BJ (cell line): ENCODE measurements around the gene CFAP100. TPM values are rescaled to one million over a fixed set of nuclear protein-coding genes. Genes with fewer than 3 reads are reported as not detected.

ENCODE experiments used
- CTCF ChIA-PET: fragments of 350-600 bp; formaldehyde crosslinking; extraction: SDS; loops from one replicate; lab custom pipeline; 2021; ENCODE audit warnings: antibody characterized with exemption, inconsistent platforms; lab: Yijun Ruan, JAX
- POLR2A ChIA-PET: fragments of 300-600 bp; sonication (Branson Sonifier 250); formaldehyde crosslinking; extraction: SDS; loops from one replicate; lab custom pipeline; 2021; ENCODE audit warnings: antibody characterized with exemption; lab: Charles Lee
- DNase-seq: peaks from one replicate; pipeline ENCODE4 v3.0.0-alpha.2; 2011; ENCODE audit warnings: low read depth
- H3K27me3 ChIP-seq: 2 replicates; pipeline ENCODE4 v1.6.0; 2011; ENCODE audit warnings: low read length; ENCODE audit not compliant: control insufficient read depth, insufficient read depth
- H3K36me3 ChIP-seq: 2 replicates; pipeline ENCODE4 v1.5.1; 2011; ENCODE audit warnings: low read length; ENCODE audit not compliant: control insufficient read depth, insufficient read depth
- H3K4me3 ChIP-seq: 2 replicates; pipeline ENCODE4 v1.5.1; 2011; ENCODE audit warnings: low read depth, mild to moderate bottlenecking, control low read depth, low read length
- CTCF ChIP-seq: IDR thresholded peaks from 2 replicates; pipeline ENCODE4 v1.5.1; 2011; ENCODE audit warnings: low read depth, mild to moderate bottlenecking, control low read depth, inconsistent platforms, low read length, moderate library complexity; ENCODE audit not compliant: insufficient read depth
- polyA plus RNA-seq: library from polyadenylated mRNA; depleted of rRNA; stranded (reverse); fragments of >200 nt; gene quantifications from 2 replicates; pipeline ENCODE4 v1.2.3, GENCODE V29; 2011

CFAP100 gene
- polyA plus RNA-seq, 1 experiment = not detected

- Histone ChIP-seq H3K27me3 (peaks cover 12% of the 10 kb centered on the region), H3K36me3 (no peaks in the 10 kb centered on the region), H3K4me3 (no peak overlapping the region)
- ChIA-PET CTCF (interaction anchor here (1.2 to 1.3 kb wide), 2 partner anchors 9 to 10 kb away, joined by 4 read pairs; no protein-coding TSS in a partner anchor), POLR2A (no interaction called here)
- DNase-seq = no peak
- no peak for TF ChIP-seq CTCF
Measured at GRCh38 chr3:126399351-126399735, 4.6 kb downstream of the CFAP100 start.

- TF ChIP-seq CTCF = no peak
- Histone ChIP-seq H3K4me3 (no peak overlapping the region), H3K27me3 (peaks cover 9% of the 10 kb centered on the region), H3K36me3 (no peaks in the 10 kb centered on the region)
- ChIA-PET CTCF (interaction anchor here (1.2 to 1.3 kb wide), 2 partner anchors 10 to 11 kb away, joined by 4 read pairs; no protein-coding TSS in a partner anchor), POLR2A (no interaction called here)
- no peak for DNase-seq
Measured at GRCh38 chr3:126399756-126400155, 5.0 kb downstream of the CFAP100 start.

GRCh38 chr3:126401611-126402160, 7.0 kb downstream of the CFAP100 start:
- no peak overlapping the region for H3K4me3 ChIP-seq
- H3K36me3 ChIP-seq = no peaks in the 10 kb centered on the region
- POLR2A ChIA-PET = no interaction called here
- CTCF ChIA-PET = no interaction called here
- H3K27me3 ChIP-seq = peaks cover 8% of the 10 kb centered on the region
- no peak for TF ChIP-seq CTCF
- no peak for DNase-seq

- no peak for TF ChIP-seq CTCF
- Histone ChIP-seq H3K27me3 (peaks cover 8% of the 10 kb centered on the region), H3K4me3 (no peak overlapping the region), H3K36me3 (no peaks in the 10 kb centered on the region)
- ChIA-PET POLR2A (no interaction called here), CTCF (no interaction called here)
- no peak for DNase-seq
Measured at GRCh38 chr3:126402178-126402577, 7.5 kb downstream of the CFAP100 start.

GRCh38 chr3:126402666-126403302, 8.1 kb downstream of the CFAP100 start:
- no peak for TF ChIP-seq CTCF
- Histone ChIP-seq H3K27me3 (peaks cover 13% of the 10 kb centered on the region), H3K4me3 (no peak overlapping the region), H3K36me3 (no peaks in the 10 kb centered on the region)
- ChIA-PET CTCF (no interaction called here), POLR2A (no interaction called here)
- no peak for DNase-seq
